Left hindlimb (tissue), 1 donor: Measurements from ENCODE around the gene TYMP.
"Not testable (repeated sequence)": the region's sequence is repeated elsewhere in the genome, so short reads cannot be mapped to it uniquely, and the experiment has no call there.

Experiments
- DNase-seq: peaks from one replicate; pipeline ENCODE4 v3.0.0-alpha.2; 2018

TYMP gene

GRCh38 chr22:50523806-50524675 lies 5.8 kb downstream of the TYMP start:
- DNase-seq = no peak

DNA sequence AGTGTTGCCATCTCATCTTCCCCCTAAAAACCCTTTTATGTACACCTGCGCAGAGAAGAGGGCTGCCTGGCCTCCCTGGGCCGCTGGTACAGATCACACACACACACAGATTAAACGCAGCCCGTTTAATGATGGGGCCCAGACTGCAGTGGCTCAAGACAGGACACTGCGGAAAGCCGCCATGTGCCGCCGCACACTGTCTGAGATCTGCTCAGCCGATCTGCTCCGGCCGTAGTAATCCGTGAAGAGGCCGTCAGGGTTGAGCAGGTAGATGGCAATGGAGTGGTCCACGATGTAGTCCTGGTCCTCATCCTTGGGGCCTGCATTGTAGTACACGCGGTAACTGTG lies 6.4 kb downstream of the TYMP start:
- DNase-seq = no peak

- DNase-seq = no peak
These were observed 6.9 kb downstream of the TYMP start for GRCh38 chr22:50522806-50523438.

DNA sequence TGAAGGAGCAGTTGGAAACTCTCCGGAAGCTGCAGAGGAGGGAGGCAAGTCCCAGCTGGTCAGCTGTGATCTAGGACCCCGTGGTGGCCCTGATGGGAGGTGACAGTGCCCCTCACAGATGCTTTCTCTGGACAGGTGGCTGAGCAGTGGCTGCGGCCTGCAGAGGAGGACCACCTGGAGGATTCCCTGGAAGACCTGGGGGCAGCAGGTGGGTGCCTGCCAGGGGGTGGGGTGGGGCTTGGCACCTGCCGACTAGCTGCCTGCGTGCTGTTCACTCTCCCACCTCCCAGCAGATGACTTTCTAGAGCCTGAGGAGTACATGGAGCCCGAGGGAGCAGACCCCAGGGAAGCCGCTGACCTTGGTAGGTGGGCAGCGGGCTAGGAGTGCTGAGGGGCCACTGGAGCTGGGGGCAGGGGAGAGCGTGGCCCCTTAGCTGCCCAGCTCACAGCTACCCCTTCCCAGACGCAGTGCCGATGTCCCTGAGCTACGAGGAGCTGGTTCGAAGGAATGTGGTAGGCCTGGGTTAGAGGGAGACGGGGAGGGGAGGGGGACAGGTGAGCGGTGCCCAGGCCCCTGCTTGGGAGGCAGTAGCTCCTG lies 7.5 kb downstream of the TYMP start:
- DNase-seq = no peak

- DNase-seq = no peak
These were observed 8.1 kb downstream of the TYMP start for GRCh38 chr22:50521710-50522109.

DNA sequence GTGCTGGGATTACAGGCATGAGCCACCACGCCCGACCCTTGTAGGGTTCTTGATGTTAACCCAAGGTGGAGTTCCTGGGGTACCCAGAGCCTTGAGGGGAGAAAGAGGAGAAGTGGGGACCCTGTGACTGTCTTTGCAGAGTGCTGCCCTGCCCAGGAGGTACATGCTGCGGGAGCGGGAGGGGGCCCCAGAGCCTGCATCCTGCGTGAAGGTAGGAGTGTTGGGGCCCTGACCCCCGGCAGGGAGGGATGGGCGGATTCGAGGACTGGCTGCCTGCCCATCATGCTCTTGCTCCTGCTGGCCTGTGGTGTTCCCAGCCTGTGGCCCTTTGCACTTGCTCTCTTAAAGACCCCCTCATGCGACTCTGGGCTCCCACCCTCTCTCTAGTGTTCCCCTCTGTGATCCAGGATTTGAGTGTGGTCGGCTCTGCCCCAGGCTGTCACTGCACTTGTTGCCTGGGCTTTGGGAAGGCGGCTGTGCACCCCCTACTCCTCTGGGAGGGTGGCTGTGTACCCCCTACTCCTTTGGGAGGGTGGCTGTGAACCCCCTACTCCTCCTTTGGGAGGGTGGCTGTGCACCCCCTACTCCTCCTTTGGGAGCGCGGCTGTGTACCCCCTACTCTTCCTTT lies 8.9 kb downstream of the TYMP start:
- no peak for DNase-seq

GRCh38 chr22:50520184-50520583 lies 9.6 kb downstream of the TYMP start:
- not testable (repeated sequence) for DNase-seq

DNA sequence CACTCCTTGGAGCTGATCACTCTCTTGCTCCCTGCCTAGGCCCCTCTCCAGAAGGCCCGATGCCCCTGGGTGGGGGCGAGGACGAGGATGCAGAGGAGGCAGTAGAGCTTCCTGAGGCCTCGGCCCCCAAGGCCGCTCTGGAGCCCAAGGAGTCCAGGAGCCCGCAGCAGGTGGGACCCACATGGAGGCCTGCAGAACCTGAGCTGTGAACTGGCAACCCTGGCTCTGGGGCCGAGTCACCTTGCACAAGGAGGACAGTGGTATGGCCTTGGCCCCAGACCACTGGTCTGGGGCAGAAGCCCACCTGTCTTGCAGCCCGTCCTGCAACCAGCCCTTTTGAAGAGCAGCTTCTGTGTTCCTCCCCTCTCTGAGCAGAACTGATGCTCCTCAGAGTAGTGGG lies 10.7 kb downstream of the TYMP start:
- DNase-seq = no peak

DNA sequence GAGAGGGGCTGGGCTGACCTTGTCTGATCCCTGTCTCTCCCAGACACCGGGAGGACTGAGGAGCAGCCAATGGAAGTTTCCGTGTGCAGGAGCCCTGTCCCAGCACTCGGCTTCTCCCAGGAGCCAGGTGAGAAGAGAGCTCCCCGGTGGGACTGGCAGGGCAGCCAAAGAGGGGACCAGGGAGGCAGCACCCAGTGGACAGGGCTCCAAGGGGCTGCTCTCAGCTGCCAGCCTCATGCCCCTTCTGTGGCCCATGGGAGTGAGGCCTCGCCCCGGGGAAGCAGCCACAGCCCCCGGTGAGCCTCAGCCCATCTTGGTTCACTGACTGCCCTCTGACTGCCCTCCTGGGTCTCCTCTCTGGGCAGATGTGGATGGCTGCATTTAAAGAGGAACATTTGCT lies 11.2 kb downstream of the TYMP start:
- no peak for DNase-seq

- DNase-seq = no peak
These were observed 12.1 kb downstream of the TYMP start for GRCh38 chr22:50517495-50518260.

GRCh38 chr22:50516891-50517290 lies 12.9 kb downstream of the TYMP start:
- no peak for DNase-seq

DNA sequence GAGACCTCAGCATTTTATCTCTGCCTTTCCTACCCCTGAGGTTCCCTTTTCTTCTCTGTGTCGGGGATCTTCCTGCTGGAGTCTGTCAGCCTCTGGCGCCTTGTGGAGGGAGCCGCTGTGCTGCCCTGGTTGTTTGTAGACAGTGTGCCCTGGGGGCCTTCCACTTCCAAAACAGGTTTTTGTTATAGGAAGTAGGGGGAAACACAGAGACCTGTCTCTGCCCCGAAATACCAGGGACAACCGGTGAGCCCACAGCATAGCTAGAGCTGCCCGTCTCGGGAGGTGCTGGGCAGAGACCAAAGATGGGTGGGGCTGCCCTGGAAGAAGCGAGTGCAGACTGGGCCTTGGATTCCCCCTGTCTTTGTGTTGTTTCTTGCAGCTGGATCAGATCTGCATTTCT lies 13.7 kb downstream of the TYMP start:
- no peak for DNase-seq

DNA sequence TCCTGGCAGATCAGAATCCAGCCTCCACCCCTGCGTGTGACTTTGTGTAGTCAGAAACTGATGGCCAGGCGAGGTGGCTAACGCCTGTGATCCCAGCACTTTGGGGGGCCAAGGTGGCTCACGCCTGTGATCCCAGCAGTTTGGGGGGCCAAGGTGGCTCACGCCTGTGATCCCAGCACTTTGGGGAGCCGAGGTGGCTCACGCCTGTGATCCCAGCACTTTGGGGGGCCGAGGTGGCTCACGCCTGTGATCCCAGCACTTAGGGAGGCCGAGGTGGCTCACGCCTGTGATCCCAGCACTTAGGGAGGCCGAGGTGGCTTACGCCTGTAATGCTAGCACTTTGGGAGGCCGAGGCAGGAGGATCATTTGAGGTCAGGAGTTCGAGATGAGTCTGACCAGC lies 16.6 kb downstream of the TYMP start:
- no peak for DNase-seq

DNA sequence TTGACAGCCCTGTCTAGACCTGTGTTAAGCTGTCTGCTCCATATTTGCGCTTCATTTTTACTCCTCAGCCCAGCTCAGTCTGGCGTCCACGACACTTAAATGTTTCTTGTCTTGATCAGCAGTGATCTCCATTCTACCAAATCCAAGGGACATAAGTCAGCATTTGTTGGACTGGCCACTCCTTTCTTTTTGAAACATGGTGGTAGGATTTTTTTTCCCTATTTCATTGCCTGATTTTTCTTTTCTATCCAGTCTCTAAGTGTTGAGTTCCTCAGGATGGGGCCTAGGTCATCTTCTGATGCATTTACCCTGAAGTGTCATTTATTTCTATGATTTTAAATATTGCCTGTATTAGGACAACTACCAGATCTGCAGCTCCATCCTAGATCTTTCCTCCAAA lies 20.9 kb downstream of the TYMP start:
- DNase-seq = no peak

GRCh38 chr22:50507991-50508884 lies 21.6 kb downstream of the TYMP start, which contains the start of gene NCAPH2:
Gene NCAPH2, plus strand, starts transcription at chr22:50508224. Its CDS starts 114 bp downstream, at chr22:50508338.
- no peak for DNase-seq

DNA sequence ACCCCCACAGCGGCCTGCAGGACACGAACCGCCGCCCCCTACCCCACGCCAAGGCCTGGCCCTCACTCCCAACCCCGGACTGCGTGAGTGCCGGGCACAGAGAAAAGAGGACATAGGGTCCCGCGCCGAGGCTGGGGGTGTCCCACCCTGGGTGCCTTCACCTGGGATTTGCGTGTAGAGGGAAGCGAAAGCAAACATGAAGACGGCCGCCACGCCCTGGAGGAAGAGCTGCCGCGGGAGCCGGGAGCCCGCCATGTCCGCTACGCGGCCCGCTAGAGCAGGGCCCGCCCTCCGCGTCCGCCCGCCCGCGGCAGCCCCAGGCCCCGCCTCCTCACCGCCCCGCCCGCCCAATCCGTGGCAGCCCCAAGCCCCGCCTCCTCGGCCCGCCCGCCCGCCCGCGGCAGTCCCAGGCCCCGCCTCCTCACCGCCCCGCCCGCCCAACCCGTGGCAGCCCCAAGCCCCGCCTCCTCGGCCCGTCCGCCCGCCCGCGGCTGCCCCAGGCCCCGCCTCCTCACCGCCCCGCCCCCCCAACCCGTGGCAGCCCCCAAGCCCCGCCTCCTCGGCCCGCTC lies 22.3 kb downstream of the TYMP start, which contains the start of gene LMF2:
LMF2 (minus strand) TSS at position 282 of the 570 bp plus-strand sequence; CDS start at position 255, 27 bp downstream.
- peak; percentile 99 for DNase-seq

DNA sequence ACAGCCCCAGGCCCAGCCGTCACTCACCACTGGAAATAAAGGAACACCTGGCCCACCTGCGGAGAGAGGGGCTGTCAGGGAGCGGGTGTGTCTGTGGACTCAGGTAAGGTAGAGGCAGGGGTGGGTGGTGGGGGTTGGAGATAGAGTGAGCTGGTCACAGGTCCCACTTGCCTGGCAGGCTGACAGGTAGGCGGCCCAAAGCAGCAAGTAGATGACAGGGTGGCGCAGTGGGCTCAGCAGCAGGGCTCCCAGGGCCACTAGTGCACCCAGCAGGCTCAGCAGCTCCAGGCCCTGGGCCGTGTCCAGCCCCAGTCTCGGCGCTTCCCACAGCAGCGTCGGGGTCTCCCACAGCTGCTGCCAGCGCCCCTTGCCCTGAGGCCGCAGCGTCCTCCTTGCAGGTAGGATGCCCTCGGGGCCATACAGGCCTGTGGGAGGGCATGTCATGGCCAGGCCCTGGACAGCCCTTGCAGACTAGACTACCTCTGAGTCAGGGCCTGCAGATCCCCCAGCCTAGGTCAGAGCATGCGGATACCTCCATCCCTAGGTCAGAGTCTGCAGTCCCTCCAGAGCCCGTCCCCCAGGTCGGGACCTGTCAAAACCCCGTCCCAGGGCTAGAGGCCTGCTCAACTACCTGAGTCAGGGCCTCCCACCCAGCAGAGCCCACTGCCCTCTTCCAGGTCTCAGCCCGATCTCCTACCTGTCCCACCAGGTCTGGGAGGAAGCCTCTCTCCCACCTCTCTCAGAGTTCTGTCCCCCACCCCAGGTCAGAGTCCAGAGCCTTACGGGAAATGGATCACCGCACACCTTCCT lies 23.0 kb downstream of the TYMP start:
- no peak for DNase-seq

DNA sequence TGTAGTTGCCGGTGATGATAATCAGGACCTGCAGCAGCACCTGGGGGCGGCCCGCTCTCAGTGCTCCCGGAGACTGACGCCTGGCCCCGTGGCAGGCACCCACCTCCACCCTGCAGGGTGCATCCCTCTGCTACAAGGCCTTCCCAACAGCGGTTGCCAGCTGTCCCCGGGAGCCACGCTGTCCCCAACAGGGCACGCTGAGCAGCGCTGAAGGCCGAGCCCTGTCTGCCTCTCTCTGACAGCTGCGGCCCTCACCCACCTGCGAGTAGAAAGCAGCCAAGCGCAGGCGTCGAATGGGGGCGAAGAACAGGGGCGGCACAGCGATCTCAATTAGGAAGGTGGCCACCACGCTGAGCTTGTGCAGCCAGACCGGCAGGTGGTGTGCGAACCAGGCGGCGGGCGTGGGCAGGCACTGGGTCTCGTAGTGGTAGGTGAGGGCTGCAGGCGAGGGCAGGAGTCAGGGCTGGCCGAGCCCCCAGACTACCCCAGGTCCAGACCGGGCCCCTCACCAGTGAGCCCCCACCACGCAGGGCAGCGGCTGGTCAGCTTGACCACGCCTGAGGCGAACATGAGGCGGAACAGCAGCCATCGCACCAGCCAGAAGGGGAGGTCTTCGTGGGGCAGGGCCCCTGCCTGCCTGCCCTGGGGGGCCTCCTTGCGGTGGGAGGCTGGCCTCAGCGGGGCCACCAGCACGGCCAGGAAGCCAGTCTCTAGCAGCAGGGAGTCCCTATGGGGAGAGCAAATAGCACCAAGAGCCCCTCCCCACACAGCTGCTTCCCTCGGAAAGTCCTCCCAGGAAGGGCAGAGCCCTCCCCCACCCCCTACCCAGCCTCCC lies 23.8 kb downstream of the TYMP start:
- DNase-seq = no peak

GRCh38 chr22:50505276-50505775 lies 24.5 kb downstream of the TYMP start:
- DNase-seq = no peak
